OCI-LY7 (cell line): Measurements from ENCODE around the gene SEMA3C. TPM values are rescaled to one million over a fixed set of nuclear protein-coding genes. Genes with fewer than 3 reads are reported as not detected.

ENCODE experiments used
- BruUV-seq: library from RNA; stranded (reverse); fragments of 400-500 nt; replicated peaks from 2 replicates; lab custom pipeline; 2021; lab: Mats Ljungman, UMichigan
- CTCF ChIA-PET: fragments of 300-600 bp; sonication (Branson Sonifier 250); formaldehyde crosslinking; loops from one replicate; lab custom pipeline; 2022; ENCODE audit warnings: antibody characterized with exemption; ENCODE audit not compliant: unreplicated experiment; lab: Charles Lee
- POLR2A ChIA-PET: fragments of 300-600 bp; sonication (Branson Sonifier 250); formaldehyde crosslinking; loops from one replicate; lab custom pipeline; 2022; ENCODE audit warnings: antibody characterized with exemption; lab: Charles Lee
- DNase-seq: peaks from one replicate; pipeline ENCODE4 v3.0.0-alpha.2; 2015; ENCODE audit warnings: low spot score
- H2AFZ ChIP-seq: fragments of 200-600 bp; sonication (generic), shearing (Covaris generic); 2 replicates; pipeline ENCODE4 v1.6.1; 2014; ENCODE audit warnings: mild to moderate bottlenecking, antibody characterized with exemption, low read length, moderate library complexity
- H3K27ac ChIP-seq: fragments of 200-600 bp; sonication (generic); 2 replicates; pipeline ENCODE4 v1.5.1; 2014; ENCODE audit warnings: mixed run types, low read depth, mild to moderate bottlenecking, moderate library complexity, low read length, inconsistent platforms; ENCODE audit not compliant: poor library complexity, severe bottlenecking
- H3K36me3 ChIP-seq: fragments of 200-600 bp; sonication (generic); 2 replicates; pipeline ENCODE4 v1.6.1; 2014; ENCODE audit warnings: mild to moderate bottlenecking, antibody characterized with exemption, low read length, moderate library complexity, mixed read lengths; ENCODE audit not compliant: insufficient read depth
- H3K4me1 ChIP-seq: fragments of 200-600 bp; sonication (generic); 2 replicates; pipeline ENCODE4 v1.5.1; 2014; ENCODE audit warnings: mild to moderate bottlenecking, low read length; ENCODE audit not compliant: insufficient read depth, poor library complexity, severe bottlenecking
- H3K4me2 ChIP-seq: fragments of 200-600 bp; sonication (generic); 2 replicates; pipeline ENCODE4 v1.6.1; 2014; ENCODE audit warnings: mild to moderate bottlenecking, low read length
- H3K4me3 ChIP-seq: fragments of 200-600 bp; sonication (generic); 2 replicates; pipeline ENCODE4 v1.5.1; 2014; ENCODE audit warnings: mild to moderate bottlenecking, low read depth, low read length; ENCODE audit not compliant: poor library complexity, severe bottlenecking
- H3K79me2 ChIP-seq: fragments of 200-600 bp; sonication (generic); 2 replicates; pipeline ENCODE4 v1.6.1; 2016; ENCODE audit warnings: low read depth, mild to moderate bottlenecking, low read length, moderate library complexity, mixed read lengths; ENCODE audit not compliant: insufficient read depth
- H3K9me2 ChIP-seq: fragments of 200-600 bp; sonication (generic); 2 replicates; pipeline ENCODE4 v1.6.1; 2016; ENCODE audit warnings: mild to moderate bottlenecking, low read length, mixed read lengths; ENCODE audit not compliant: insufficient read depth
- H3K9me3 ChIP-seq: fragments of 200-600 bp; sonication (generic); 2 replicates; pipeline ENCODE4 v1.6.1; 2014; ENCODE audit warnings: mild to moderate bottlenecking, mixed run types, low read length, mixed read lengths
- H4K20me1 ChIP-seq: fragments of 200-600 bp; sonication (generic); 2 replicates; pipeline ENCODE4 v1.6.1; 2014; ENCODE audit warnings: mild to moderate bottlenecking, antibody characterized with exemption, low read length, moderate library complexity, mixed read lengths; ENCODE audit not compliant: insufficient read depth
- EZH2phosphoT487 ChIP-seq: fragments of 200-600 bp; sonication (generic); IDR thresholded peaks from 2 replicates; pipeline ENCODE4 v1.6.1; 2018; ENCODE audit warnings: low read depth, borderline replicate concordance, mild to moderate bottlenecking, mixed run types, antibody characterized with exemption, low read length, moderate library complexity, mixed read lengths
- intact Hi-C: fragments of 100-400 bp; cut with micrococcal nuclease; formaldehyde crosslinking; loops from one replicate; pipeline ENCODE4 v1.10.0; 2022; ENCODE audit not compliant: unreplicated experiment
- total RNA-seq, 2 experiments: library from RNA; depleted of rRNA in 1 of 2; stranded (reverse); fragments of >200 nt in 1 of 2; shearing (Covaris generic) in 1 of 2; gene quantifications; 2 replicates each; pipeline ENCODE4 v1.2.3, GENCODE V29; 2014 to 2022
- TF ChIP-seq, protein P1 (sequence below): fragments of 200-600 bp; sonication (generic); conservative IDR thresholded peaks from 2 replicates; pipeline ENCODE4 v1.5.1; 2014; ENCODE audit warnings: mild to moderate bottlenecking, antibody characterized with exemption, low read length, moderate library complexity, mixed read lengths

Gene SEMA3C
- total RNA-seq, 2 experiments from 2014 or later = not detected

DNA sequence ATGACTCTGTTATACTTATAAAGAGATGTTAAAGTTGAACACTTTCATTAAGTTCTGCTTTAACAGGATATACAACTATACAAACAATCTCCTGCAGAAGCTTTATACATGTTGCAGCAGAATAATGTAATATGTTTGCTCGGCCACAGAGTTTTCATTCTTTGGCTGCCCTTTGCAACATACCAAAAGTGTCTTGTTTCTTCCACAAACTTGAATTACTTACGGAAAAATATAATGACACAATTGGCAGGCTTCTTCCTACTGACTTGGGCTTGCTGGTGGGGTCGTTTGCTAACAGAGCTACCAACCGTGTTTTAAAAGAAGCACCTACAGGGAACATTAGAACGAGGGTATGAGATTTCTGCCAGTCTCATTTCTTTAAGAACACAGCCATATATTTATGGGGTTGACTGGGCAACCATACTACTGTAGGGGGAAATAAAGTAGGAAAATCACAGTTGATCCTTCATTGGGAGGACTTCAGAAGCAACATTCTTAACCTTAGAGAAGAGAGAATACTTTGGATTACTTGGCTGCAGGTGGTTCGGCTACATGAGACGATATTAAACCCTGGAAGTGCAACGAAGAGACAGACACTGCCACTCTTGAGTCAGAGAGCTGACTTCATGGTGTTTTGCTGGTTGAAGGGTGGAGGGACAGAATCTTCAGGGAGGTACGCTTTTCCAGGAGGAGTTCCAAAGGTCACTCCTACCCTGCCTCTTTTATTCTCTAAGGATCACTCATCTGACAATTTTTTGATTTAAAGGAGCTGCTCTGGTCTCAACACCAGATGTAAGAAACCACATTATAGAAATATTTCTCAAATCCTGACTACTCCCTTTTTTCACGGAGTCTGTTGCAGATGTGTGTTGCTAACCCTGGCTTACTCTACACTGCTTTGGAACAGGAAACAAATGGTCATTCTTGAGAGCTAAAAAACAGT lies 123.9 kb downstream of the SEMA3C start:
- TF ChIP-seq EZH2phosphoT487 = no peak
- TF ChIP-seq, protein P1, sequence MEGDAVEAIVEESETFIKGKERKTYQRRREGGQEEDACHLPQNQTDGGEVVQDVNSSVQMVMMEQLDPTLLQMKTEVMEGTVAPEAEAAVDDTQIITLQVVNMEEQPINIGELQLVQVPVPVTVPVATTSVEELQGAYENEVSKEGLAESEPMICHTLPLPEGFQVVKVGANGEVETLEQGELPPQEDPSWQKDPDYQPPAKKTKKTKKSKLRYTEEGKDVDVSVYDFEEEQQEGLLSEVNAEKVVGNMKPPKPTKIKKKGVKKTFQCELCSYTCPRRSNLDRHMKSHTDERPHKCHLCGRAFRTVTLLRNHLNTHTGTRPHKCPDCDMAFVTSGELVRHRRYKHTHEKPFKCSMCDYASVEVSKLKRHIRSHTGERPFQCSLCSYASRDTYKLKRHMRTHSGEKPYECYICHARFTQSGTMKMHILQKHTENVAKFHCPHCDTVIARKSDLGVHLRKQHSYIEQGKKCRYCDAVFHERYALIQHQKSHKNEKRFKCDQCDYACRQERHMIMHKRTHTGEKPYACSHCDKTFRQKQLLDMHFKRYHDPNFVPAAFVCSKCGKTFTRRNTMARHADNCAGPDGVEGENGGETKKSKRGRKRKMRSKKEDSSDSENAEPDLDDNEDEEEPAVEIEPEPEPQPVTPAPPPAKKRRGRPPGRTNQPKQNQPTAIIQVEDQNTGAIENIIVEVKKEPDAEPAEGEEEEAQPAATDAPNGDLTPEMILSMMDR = no peak
- ChIA-PET CTCF (no interaction called here), POLR2A (no interaction called here)
- Histone ChIP-seq H3K27ac (no peak overlapping the region), H3K79me2 (no peaks in the 10 kb centered on the region), H3K9me3 (no peaks in the 10 kb centered on the region), H2AFZ (no peak overlapping the region), H3K4me1 (no peaks in the 10 kb centered on the region), H4K20me1 (no peaks in the 10 kb centered on the region), H3K4me3 (no peak overlapping the region), H3K9me2 (no peaks in the 10 kb centered on the region), H3K36me3 (no peaks in the 10 kb centered on the region), H3K4me2 (no peak overlapping the region)
- intact Hi-C loops = no loop called here
- DNase-seq = no peak
- no TSS peak for BruUV-seq

DNA sequence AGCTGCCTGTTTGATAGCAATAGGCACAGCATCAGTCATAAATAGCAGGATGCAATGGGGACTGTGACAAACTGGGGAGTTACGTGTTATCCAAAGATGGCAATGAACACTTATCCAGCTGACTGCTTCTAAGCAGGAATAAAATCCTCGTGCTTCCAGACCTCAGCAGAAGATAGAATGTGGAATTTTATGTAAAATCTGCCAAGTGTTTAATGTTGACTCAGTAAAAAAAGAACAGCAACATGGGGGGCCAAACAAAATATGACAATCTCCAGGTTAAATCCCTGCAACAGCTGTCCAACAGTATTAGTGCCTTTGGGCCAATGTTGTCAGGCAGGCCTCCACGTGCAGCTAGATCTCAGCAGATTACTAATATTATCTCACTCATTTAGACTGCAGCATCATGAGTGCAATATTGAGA lies 127.3 kb downstream of the SEMA3C start:
- Histone ChIP-seq H4K20me1 (no peaks in the 10 kb centered on the region), H3K79me2 (no peaks in the 10 kb centered on the region), H3K4me1 (no peaks in the 10 kb centered on the region), H3K4me3 (no peak overlapping the region), H2AFZ (no peak overlapping the region), H3K4me2 (no peak overlapping the region), H3K27ac (no peak overlapping the region), H3K36me3 (no peaks in the 10 kb centered on the region), H3K9me2 (no peaks in the 10 kb centered on the region), H3K9me3 (no peaks in the 10 kb centered on the region)
- intact Hi-C loops = no loop called here
- CTCF ChIA-PET = no interaction called here
- no TSS peak for BruUV-seq
- POLR2A ChIA-PET = no interaction called here
- no peak for DNase-seq
- TF ChIP-seq EZH2phosphoT487 = no peak
- TF ChIP-seq, protein P1 = no peak

DNA sequence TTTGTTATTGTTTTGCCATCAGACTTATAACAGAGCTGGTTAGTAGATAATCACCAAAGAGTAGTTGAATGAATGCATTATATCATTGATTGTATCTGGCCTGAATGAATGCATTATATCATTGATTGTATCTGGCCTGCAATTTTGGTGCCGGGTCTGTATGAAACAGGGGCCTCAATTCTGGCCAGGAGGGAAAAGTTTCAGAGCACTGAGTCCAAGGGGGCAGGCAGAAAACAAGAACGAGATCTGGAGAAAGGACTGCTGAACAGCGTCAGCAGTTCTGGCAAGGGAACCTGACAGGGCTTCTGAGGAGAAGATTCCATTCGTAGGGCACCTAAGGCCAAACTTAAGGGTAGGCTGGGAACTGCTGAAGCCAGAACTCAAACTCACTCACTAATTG lies 128.0 kb downstream of the SEMA3C start:
- no peak for DNase-seq
- H3K9me2 ChIP-seq = no peaks in the 10 kb centered on the region
- TF ChIP-seq EZH2phosphoT487 = no peak
- TF ChIP-seq, protein P1 = no peak
- no peak overlapping the region for H3K27ac ChIP-seq
- BruUV-seq = no TSS peak
- no peaks in the 10 kb centered on the region for H3K9me3 ChIP-seq
- H2AFZ ChIP-seq = no peak overlapping the region
- H3K36me3 ChIP-seq = no peaks in the 10 kb centered on the region
- ChIA-PET CTCF (no interaction called here), POLR2A (no interaction called here)
- H3K4me2 ChIP-seq = no peak overlapping the region
- no peak overlapping the region for H3K4me3 ChIP-seq
- no peaks in the 10 kb centered on the region for H3K4me1 ChIP-seq
- no peaks in the 10 kb centered on the region for H4K20me1 ChIP-seq
- intact Hi-C loops = no loop called here
- H3K79me2 ChIP-seq = no peaks in the 10 kb centered on the region
